IPS DF 4.7 (cell line): ENCODE data around the gene TECTB.

ENCODE experiments used
- DNase-seq: peaks from one replicate; pipeline ENCODE4 v3.0.0-alpha.2; 2013; ENCODE audit warnings: low spot score; ENCODE audit errors: extremely low read depth

TECTB gene

DNA sequence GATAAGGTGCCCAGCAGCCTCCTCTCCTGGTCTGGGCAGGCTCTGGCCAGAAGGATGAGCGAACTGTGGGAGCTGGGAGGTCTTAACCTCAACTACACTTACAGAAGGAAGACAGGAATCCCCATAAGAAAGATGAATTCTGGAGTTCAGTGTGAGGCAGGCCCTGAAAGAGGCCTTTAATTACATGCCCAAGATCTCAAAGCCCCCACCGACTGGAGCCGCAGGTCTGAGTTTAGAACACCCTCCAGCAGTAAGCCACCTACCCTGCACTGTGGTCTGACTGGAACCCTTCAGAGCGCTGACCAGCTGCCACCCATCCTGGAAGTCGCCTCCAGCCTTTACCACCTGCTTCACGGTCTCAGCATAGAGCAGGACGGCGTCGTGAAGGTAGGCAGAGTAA, 62.5 kb downstream of the TECTB start:
- no peak for DNase-seq

DNA sequence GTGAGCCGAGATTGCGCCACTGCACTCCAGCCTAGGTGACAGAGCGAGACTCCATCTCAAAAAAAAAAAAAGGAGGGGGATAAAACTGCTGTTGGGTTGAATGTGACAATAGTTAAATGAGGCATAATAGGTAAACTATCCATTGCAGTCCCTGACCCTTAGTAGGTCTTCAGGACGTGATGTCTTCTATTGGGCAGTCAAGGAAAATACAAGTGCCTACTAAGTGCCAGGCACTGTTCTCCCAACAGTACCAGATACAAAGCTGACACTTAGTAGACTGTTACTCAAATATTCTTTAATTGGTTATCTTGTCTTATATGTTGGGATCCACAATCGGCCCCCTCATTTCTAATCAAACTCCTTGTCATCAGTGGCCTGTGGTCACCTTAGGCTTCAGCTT, 63.6 kb downstream of the TECTB start:
- DNase-seq = no peak

DNA sequence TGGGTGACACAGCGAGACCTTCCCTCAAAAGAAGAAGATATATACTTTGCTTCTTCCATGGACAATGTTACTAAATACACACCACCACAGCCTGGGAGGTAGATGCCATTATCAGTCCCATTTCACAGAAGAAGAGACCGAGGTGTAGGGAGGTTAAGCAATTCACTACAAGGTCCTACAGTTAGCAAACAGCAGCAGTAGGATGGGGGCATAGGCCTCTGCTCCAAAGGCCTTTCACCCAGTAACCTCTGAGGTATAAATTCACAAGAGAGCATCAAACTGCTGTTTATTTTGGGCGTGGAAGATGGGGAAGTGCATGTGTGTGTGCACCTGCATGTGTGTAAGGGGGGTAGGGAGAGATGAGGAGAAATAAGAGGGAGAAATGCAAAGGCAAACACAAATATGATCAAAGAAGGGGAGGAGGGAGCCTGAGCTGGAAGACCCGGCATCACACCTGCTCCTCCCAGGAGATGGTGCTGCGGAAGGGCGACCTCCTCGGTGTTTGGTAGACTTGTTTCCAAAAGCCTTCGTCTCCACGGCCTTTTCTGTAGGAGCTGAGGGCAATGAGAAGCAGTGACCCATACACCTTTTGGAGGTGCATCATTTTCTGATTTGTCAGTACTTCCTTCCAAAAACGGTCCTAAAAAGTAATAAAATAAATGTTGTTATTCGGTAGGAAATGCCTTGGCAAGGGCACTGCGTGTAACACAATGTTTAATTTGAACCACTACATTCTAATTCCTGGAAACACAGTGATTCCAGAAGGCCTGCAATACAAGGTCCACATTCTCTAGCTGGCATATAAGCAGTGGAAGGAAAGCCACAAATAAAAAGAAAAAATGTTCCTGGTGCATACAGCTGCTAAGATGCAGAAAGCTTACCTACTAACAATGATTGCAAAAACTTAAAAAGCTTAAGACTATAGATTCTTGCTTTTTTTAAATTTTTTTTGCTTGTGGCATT, 64.8 kb downstream of the TECTB start:
- no peak for DNase-seq

DNA sequence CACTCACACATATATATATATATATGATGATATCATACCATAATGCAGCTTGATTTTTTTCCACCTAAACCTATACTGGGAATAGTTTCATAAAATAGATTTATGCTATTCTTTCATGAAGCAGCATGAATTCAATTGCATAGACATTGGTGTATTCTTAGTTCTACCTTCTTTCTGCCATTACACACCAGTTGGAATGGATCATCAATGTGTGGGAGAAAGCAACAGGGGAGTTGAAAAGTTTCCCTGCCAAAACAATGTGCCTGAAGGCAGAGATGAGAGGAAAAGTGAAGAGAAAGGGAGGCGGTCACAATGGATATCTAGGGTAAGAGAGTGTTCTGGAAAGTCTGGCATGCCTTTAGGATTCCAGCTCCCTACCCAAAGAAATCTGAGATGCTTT, 65.6 kb downstream of the TECTB start:
- DNase-seq = no peak

DNA sequence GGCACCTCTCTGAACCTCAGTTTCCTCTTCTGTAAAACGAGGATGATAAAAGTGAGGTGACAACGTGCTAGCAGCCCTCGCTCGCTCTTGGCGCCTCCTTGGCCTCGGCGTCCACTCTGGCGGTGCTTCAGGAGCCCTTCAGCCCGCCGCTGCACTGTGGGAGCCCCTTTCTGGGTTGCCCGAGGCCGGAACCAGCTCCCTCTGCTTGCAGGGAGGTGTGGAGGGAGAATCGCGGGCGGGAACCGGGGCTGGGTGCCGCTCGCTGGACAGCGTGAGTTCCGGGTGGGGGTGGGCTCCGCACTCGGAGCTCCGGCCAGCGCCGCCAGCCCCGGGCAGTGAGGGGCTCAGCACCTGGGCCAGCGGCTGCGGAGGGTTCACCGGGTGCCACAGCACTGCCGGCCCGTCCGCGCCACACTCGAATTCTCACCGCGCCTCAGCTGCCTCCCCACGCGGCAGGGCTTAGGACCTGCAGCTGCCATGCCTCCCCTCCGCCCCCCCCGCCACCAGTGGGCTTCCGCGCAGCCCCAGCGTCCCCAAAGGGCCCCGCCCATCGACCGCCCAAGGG, 66.4 kb downstream of the TECTB start:
- no peak for DNase-seq

DNA sequence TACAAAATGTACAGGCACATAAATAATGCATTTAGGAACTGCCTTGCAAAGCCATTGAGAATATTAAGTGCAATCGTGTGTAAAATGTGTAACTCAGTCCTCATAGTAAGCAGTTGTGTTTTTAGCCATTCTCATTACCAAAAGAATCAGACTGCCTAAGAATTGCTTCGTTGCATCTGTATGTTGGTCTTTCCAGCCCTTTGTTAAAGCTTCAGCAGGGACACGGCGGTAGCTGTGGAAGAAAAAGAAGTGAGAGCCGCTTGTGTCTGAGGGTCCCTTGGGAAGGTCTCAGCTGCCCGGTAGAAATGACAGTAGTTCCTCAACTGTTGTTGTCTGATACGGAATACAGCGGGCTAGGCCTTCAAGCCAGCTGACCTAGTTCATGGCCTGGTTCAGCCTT, 67.9 kb downstream of the TECTB start:
- no peak for DNase-seq

DNA sequence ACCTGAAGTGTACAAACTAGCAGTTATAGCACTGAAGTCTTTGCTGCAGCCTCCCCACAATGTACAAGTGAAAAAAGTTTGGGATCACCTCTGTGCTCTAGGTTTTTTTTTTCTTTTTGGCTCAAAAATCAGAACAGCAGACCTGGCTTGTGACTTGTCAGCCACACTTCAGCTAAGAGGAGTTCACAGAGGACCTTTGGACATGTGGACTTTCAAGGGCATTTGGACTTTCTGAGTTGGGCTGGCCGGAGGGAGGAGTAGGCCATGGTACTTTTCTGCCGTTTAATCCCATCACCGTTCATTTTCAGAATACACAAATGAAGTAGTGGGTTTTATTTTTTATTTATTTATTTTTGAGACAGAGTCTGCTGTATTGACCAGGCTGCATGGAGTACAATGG, 68.8 kb downstream of the TECTB start:
- no peak for DNase-seq

DNA sequence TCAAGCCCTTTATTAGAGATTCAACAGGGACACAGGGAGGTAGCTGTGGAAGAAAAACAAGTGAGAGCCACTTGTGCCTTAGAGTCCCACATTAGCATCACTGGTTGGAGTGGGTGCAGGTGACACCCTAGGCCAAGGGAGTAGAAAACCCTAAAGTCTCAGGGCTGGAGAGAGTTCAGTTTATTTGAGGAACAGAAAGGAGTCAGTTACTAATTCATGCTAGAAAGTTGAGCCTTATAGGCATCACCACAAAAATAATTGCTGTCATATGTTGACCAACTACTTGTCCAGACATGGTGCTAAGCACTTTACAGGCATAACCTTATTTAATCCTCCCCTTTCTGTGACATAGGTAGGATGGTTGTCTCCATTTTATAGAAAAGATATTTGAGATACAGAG, 69.8 kb downstream of the TECTB start:
- no peak for DNase-seq
